HCT116 (cell line): ENCODE measurements around the gene TANC1. TPM values are rescaled to one million over a fixed set of nuclear protein-coding genes. Genes with fewer than 3 reads are reported as not detected.

Experiments
- ATAC-seq: fragments of 200-7000 bp; cut with Tn5 transposase; 2 replicates; pipeline ENCODE4 v1.9.1; 2020; ENCODE audit warnings: mild to moderate bottlenecking, moderate library complexity
- BruUV-seq: library from RNA; stranded (reverse); fragments of 400-500 nt; replicated peaks from 2 replicates; lab custom pipeline; 2021; lab: Mats Ljungman, UMichigan
- CTCF ChIA-PET: fragments of 300-600 bp; sonication (Branson Sonifier 250); formaldehyde crosslinking; loops from one replicate; lab custom pipeline; 2021; ENCODE audit warnings: antibody characterized with exemption; lab: Charles Lee
- POLR2A ChIA-PET: fragments of 300-600, 350-600 bp; sonication (Branson Sonifier 250); formaldehyde crosslinking; loops from one replicate; lab custom pipeline; 2021; ENCODE audit warnings: antibody characterized with exemption; lab: Charles Lee
- RAD21 ChIA-PET, 2 experiments: fragments of 300-600 bp; sonication (Branson Sonifier 250); formaldehyde crosslinking; loops; one replicate each; lab custom pipeline; 2023; ENCODE audit warnings: low total read pairs in 2 of 2; ENCODE audit not compliant: uncharacterized antibody in 2 of 2, unreplicated experiment in 2 of 2, low non-redundant PET in 1 of 2; lab: Charles Lee
- DNase-seq: peaks from one replicate; pipeline ENCODE4 v3.0.0-alpha.2; 2010; ENCODE audit warnings: low read depth, low spot score
- H2AFZ ChIP-seq: fragments of 200-600 bp; shearing (Covaris generic), sonication (generic); 2 replicates; pipeline ENCODE4 v1.6.1; 2017; ENCODE audit warnings: low read depth, mixed run types, mixed read lengths, antibody characterized with exemption, low read length; ENCODE audit not compliant: poor library complexity, severe bottlenecking
- H3K27ac ChIP-seq: 2 replicates; pipeline ENCODE4 v1.5.1; 2012; ENCODE audit warnings: low read depth, low read length
- H3K27me3 ChIP-seq: fragments of 200-600 bp; sonication (generic); 2 replicates; pipeline ENCODE4 v1.6.1; 2016; ENCODE audit warnings: mixed run types, low read length, mixed read lengths; ENCODE audit not compliant: insufficient read depth
- H3K36me3 ChIP-seq, 2 experiments: fragments of 200-500 bp in 1 of 2; fragments of 200-600 bp in 1 of 2; sonication (Bioruptor generic) in 1 of 2; sonication (generic) in 1 of 2; 2 replicates each; pipeline versions ENCODE4 v1.5.1 to v1.6.1; 2014 to 2016; ENCODE audit warnings: low read length in 2 of 2, inconsistent platforms in 1 of 2, mixed read lengths in 1 of 2, mixed run types in 1 of 2; ENCODE audit not compliant: insufficient read depth in 2 of 2, control insufficient read depth in 1 of 2
- H3K4me1 ChIP-seq, 2 experiments: fragments of 200-600 bp in 1 of 2; sonication (generic) in 1 of 2; 2 replicates each; pipeline versions ENCODE4 v1.5.1 to v1.6.1; 2012 to 2017; ENCODE audit warnings: low read length in 2 of 2, inconsistent platforms in 1 of 2, mild to moderate bottlenecking in 1 of 2, mixed read lengths in 1 of 2, mixed run types in 1 of 2, moderate library complexity in 1 of 2; ENCODE audit not compliant: insufficient read depth in 2 of 2, control insufficient read depth in 1 of 2
- H3K4me2 ChIP-seq: fragments of 200-600 bp; sonication (generic); 2 replicates; pipeline ENCODE4 v1.6.1; 2017; ENCODE audit warnings: mixed run types, low read length, mixed read lengths
- H3K4me3 ChIP-seq, 2 experiments: fragments of 200-600 bp in 1 of 2; sonication (generic) in 1 of 2; replicated peaks in 1 of 2; 2 replicates each; pipeline ENCODE4 v1.5.1; 2011 to 2016; ENCODE audit warnings: low read length in 2 of 2, control low read depth in 1 of 2, low read depth in 1 of 2, mild to moderate bottlenecking in 1 of 2, mixed read lengths in 1 of 2, mixed run types in 1 of 2
- H3K79me2 ChIP-seq: fragments of 200-600 bp; sonication (generic); 2 replicates; pipeline ENCODE4 v1.6.1; 2017; ENCODE audit warnings: mild to moderate bottlenecking, mixed run types, low read length, moderate library complexity, mixed read lengths; ENCODE audit not compliant: insufficient read depth
- H3K9ac ChIP-seq: fragments of 200-600 bp; sonication (generic); 2 replicates; pipeline ENCODE4 v1.6.1; 2016; ENCODE audit warnings: low read length, mixed read lengths
- H3K9me2 ChIP-seq: fragments of 200-600 bp; sonication (generic), shearing (Covaris generic); 2 replicates; pipeline ENCODE4 v1.6.1; 2017; ENCODE audit warnings: mixed run types, mild to moderate bottlenecking, moderate library complexity; ENCODE audit not compliant: insufficient read depth
- H3K9me3 ChIP-seq, 2 experiments: fragments of 200-500 bp in 1 of 2; fragments of 200-600 bp in 1 of 2; sonication (Bioruptor generic) in 1 of 2; sonication (generic) in 1 of 2; 2 replicates each; pipeline ENCODE4 v1.6.1; 2014 to 2017; ENCODE audit warnings: low read length in 2 of 2, mixed read lengths in 2 of 2, inconsistent platforms in 1 of 2, low read depth in 1 of 2, mild to moderate bottlenecking in 1 of 2, mixed run types in 1 of 2, moderate library complexity in 1 of 2; ENCODE audit not compliant: control insufficient read depth in 1 of 2, insufficient read depth in 1 of 2
- H4K20me1 ChIP-seq: fragments of 200-600 bp; sonication (generic), shearing (Covaris generic); 2 replicates; pipeline ENCODE4 v1.6.1; 2017; ENCODE audit warnings: mixed run types, mild to moderate bottlenecking, moderate library complexity; ENCODE audit not compliant: insufficient read depth
- CEBPB ChIP-seq: IDR thresholded peaks from 2 replicates; pipeline ENCODE4 v1.6.1; 2012; ENCODE audit warnings: low read depth
- ELF1 ChIP-seq: IDR thresholded peaks from 2 replicates; pipeline ENCODE4 v1.6.1; 2012; ENCODE audit warnings: low read depth, borderline replicate concordance
- EZH2 ChIP-seq: fragments of 200-600 bp; sonication (generic); IDR thresholded peaks from 2 replicates; pipeline ENCODE4 v1.6.1; 2017; ENCODE audit warnings: antibody characterized with exemption, mixed run types
- JUND ChIP-seq: IDR thresholded peaks from 2 replicates; pipeline ENCODE4 v1.6.1; 2012
- POLR2A ChIP-seq: IDR thresholded peaks from 2 replicates; pipeline ENCODE4 v1.7.0; 2011; ENCODE audit warnings: borderline replicate concordance; ENCODE audit not compliant: insufficient read depth, insufficient read length; ENCODE audit errors: extremely low read depth
- RAD21 ChIP-seq: IDR thresholded peaks from 2 replicates; pipeline ENCODE4 v1.6.1; 2012; ENCODE audit warnings: low read depth, mild to moderate bottlenecking
- SIN3A ChIP-seq: IDR thresholded peaks from 2 replicates; pipeline ENCODE4 v1.6.1; 2012; ENCODE audit warnings: low read depth
- SP1 ChIP-seq: IDR thresholded peaks from 2 replicates; pipeline ENCODE4 v1.6.1; 2012; ENCODE audit warnings: low read depth
- TCF7L2 ChIP-seq: IDR thresholded peaks from 2 replicates; pipeline ENCODE4 v1.7.0; 2011; ENCODE audit warnings: borderline replicate concordance, inconsistent platforms; ENCODE audit not compliant: insufficient read depth, insufficient read length; ENCODE audit errors: extremely low read depth
- YY1 ChIP-seq: IDR thresholded peaks from 2 replicates; pipeline ENCODE4 v1.6.1; 2011; ENCODE audit warnings: low read length, low read depth, moderate library complexity, mild to moderate bottlenecking; ENCODE audit not compliant: insufficient replicate concordance; ENCODE audit errors: extremely low read depth
- ZNF274 ChIP-seq: fragments of 200-500 bp; sonication (Bioruptor generic); IDR thresholded peaks from 2 replicates; pipeline ENCODE4 v1.6.1; 2014; ENCODE audit warnings: mild to moderate bottlenecking, low read depth, low read length, inconsistent platforms
- intact Hi-C: fragments of 100-400 bp; cut with micrococcal nuclease; formaldehyde crosslinking; loops from 2 replicates; pipeline ENCODE4 v1.10.0; 2022
- total RNA-seq: library from RNA; stranded (reverse); gene quantifications from one replicate; pipeline ENCODE4 v1.2.1, GENCODE V29; 2021; ENCODE audit not compliant: unreplicated experiment
- TF ChIP-seq, protein P1 (sequence below), 3 experiments: fragments of 200-600 bp in 1 of 3; sonication (generic) in 1 of 3; IDR thresholded peaks in 2 of 3; conservative IDR thresholded peaks in 1 of 3; 2 replicates each; pipeline ENCODE4 v1.5.1; 2012 to 2017; ENCODE audit warnings: low read depth in 2 of 3, low read length in 2 of 3, antibody characterized with exemption in 1 of 3, borderline replicate concordance in 1 of 3, control low read depth in 1 of 3, mild to moderate bottlenecking in 1 of 3, mixed read lengths in 1 of 3, mixed run types in 1 of 3, moderate library complexity in 1 of 3; ENCODE audit not compliant: insufficient read depth in 1 of 3
- TF ChIP-seq, protein P2 (sequence below): IDR thresholded peaks from 2 replicates; pipeline ENCODE4 v1.6.1; 2012; ENCODE audit warnings: low read depth

Gene TANC1
- total RNA-seq, 1 experiment from 2014 or later, result 15.1 TPM

DNA sequence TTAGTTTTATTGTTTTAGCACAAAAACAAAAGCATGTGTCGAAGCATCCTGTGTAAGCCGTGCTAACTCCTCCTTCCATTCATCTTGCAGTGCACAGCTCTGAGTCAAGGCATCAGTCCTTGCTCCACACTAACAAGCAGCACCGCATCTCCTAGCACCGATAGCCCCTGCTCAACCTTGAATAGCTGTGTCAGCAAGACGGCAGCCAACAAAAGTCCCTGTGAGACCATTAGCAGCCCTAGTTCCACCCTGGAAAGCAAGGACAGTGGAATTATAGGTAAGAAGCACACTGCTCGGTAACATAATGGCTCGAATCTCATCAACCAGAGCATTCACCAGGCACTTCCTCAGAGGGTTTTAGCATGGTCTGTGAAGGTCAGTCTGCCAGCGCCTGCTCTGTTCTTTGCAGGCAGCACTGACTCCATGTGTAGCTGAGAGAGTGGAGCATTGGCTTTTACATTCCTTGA lies 181.9 kb downstream of the TANC1 start:
- H3K4me2 ChIP-seq, result no peak overlapping the region
- H4K20me1 ChIP-seq, result no peaks in the 10 kb centered on the region
- POLR2A ChIA-PET, result no interaction called here
- H2AFZ ChIP-seq, result no peak overlapping the region
- no peaks in the 10 kb centered on the region for H3K9me2 ChIP-seq
- H3K4me1 ChIP-seq, result peaks cover 53 to 62% of the 10 kb centered on the region in 2 experiments
- no peak for ATAC-seq
- H3K27ac ChIP-seq, result no peak overlapping the region
- no peak overlapping the region for H3K9ac ChIP-seq
- CTCF ChIA-PET, result no interaction called here
- no peaks in the 10 kb centered on the region for H3K27me3 ChIP-seq
- no peak for DNase-seq
- H3K79me2 ChIP-seq, result no peaks in the 10 kb centered on the region
- RAD21 ChIA-PET, result no interaction called here
- no peak overlapping the region for H3K4me3 ChIP-seq
- H3K36me3 ChIP-seq, result no peaks in the 10 kb centered on the region
- intact Hi-C loops, result loop anchor here (10.0 kb wide), 1 partner anchor 564 kb away; the partner anchor contains the start of gene MARCHF7
- BruUV-seq, result no TSS peak
- TF ChIP-seq SIN3A (no peak), CEBPB (no peak), SP1 (no peak)
- H3K9me3 ChIP-seq, result no peaks in the 10 kb centered on the region

DNA sequence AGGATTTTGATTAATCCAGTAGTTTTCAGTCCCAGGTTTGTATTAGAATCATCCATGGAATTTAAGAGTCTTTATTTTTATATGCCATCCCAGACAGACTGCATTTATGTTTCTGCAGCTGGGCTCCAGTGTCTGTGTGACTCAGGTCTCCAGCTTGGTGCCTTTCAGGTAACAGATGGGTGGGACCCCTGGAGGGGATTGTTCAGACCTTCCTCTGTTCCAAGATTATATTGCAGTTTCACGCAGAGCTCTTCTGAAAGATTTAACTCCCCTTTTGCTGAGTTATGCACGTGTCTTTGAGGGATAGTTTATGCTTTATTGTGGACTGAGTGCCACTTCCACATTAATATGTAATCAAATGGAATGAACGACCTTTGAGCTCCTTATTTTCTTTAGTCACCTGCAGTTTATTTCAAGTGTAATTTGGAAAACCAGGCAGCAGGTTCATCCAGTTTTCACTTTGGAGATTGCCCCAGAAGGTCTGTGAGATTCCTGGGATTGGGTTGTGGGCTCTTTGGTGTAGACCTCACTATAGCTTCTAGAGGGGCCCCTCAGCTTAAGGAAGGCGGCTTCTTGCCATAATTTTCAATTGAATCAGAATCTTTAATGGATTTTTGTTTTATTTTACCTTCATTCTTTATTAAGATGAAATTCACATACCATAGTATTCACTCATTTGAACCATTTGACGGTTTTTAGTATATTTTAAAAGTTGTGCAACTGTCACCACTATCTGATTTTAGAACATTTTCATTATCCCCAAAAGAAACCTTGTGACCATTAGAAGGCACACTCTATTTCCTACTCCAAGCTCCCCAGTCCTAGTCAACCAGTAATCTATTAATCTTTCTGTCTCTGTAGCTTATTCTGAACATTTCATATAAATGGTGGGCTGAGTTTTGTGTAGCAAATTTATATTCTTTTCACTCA lies 183.0 kb downstream of the TANC1 start:
- CTCF ChIA-PET, result no interaction called here
- no TSS peak for BruUV-seq
- POLR2A ChIA-PET, result no interaction called here
- no peaks in the 10 kb centered on the region for H3K79me2 ChIP-seq
- H3K4me2 ChIP-seq, result no peak overlapping the region
- H2AFZ ChIP-seq, result no peak overlapping the region
- H3K27me3 ChIP-seq, result no peaks in the 10 kb centered on the region
- DNase-seq, result no peak
- no peaks in the 10 kb centered on the region for H3K9me3 ChIP-seq
- H3K4me3 ChIP-seq, result no peak overlapping the region
- H3K9ac ChIP-seq, result no peak overlapping the region
- H3K4me1 ChIP-seq, result peaks cover 54 to 69% of the 10 kb centered on the region in 2 experiments
- intact Hi-C loops, result loop anchor here (10.0 kb wide), 1 partner anchor 563 kb away; the partner anchor contains the start of gene MARCHF7
- H3K27ac ChIP-seq, result no peak overlapping the region
- no peaks in the 10 kb centered on the region for H4K20me1 ChIP-seq
- H3K9me2 ChIP-seq, result no peaks in the 10 kb centered on the region
- ATAC-seq, result no peak
- TF ChIP-seq POLR2A (no peak), EZH2 (no peak), TCF7L2 (no peak), YY1 (no peak), ZNF274 (no peak), SIN3A (no peak), SP1 (no peak), ELF1 (no peak), RAD21 (no peak), JUND (no peak), CEBPB (no peak)
- TF ChIP-seq, protein P1, sequence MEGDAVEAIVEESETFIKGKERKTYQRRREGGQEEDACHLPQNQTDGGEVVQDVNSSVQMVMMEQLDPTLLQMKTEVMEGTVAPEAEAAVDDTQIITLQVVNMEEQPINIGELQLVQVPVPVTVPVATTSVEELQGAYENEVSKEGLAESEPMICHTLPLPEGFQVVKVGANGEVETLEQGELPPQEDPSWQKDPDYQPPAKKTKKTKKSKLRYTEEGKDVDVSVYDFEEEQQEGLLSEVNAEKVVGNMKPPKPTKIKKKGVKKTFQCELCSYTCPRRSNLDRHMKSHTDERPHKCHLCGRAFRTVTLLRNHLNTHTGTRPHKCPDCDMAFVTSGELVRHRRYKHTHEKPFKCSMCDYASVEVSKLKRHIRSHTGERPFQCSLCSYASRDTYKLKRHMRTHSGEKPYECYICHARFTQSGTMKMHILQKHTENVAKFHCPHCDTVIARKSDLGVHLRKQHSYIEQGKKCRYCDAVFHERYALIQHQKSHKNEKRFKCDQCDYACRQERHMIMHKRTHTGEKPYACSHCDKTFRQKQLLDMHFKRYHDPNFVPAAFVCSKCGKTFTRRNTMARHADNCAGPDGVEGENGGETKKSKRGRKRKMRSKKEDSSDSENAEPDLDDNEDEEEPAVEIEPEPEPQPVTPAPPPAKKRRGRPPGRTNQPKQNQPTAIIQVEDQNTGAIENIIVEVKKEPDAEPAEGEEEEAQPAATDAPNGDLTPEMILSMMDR (IDR thresholded peaks at IDR 0.05 in 2 of 3, conservative IDR thresholded peaks at IDR 0.05 in 1 of 3; ENCODE audit: borderline replicate concordance in 1 of 3, insufficient read depth in 1 of 3, low read depth in 2 of 3, low read length in 2 of 3), result no peak
- TF ChIP-seq, protein P2, sequence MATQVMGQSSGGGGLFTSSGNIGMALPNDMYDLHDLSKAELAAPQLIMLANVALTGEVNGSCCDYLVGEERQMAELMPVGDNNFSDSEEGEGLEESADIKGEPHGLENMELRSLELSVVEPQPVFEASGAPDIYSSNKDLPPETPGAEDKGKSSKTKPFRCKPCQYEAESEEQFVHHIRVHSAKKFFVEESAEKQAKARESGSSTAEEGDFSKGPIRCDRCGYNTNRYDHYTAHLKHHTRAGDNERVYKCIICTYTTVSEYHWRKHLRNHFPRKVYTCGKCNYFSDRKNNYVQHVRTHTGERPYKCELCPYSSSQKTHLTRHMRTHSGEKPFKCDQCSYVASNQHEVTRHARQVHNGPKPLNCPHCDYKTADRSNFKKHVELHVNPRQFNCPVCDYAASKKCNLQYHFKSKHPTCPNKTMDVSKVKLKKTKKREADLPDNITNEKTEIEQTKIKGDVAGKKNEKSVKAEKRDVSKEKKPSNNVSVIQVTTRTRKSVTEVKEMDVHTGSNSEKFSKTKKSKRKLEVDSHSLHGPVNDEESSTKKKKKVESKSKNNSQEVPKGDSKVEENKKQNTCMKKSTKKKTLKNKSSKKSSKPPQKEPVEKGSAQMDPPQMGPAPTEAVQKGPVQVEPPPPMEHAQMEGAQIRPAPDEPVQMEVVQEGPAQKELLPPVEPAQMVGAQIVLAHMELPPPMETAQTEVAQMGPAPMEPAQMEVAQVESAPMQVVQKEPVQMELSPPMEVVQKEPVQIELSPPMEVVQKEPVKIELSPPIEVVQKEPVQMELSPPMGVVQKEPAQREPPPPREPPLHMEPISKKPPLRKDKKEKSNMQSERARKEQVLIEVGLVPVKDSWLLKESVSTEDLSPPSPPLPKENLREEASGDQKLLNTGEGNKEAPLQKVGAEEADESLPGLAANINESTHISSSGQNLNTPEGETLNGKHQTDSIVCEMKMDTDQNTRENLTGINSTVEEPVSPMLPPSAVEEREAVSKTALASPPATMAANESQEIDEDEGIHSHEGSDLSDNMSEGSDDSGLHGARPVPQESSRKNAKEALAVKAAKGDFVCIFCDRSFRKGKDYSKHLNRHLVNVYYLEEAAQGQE, result no peak
- TF ChIP-seq, all 23 proteins: peak for 0
- no peaks in the 10 kb centered on the region for H3K36me3 ChIP-seq
- RAD21 ChIA-PET, result no interaction called here
